Neural crest cell (in vitro differentiated cells): Measurements from ENCODE around the gene JADE2. TPM values are rescaled to one million over a fixed set of nuclear protein-coding genes. Genes with fewer than 3 reads are reported as not detected.

Experiments
- DNase-seq: peaks from one replicate; pipeline ENCODE4 v3.0.0; 2021; ENCODE audit warnings: low read depth, mixed read lengths, low spot score
- H3K27ac Mint-ChIP-seq: one replicate; pipeline ENCODE4 v1.8.0; 2021; ENCODE audit warnings: mild to moderate bottlenecking, mixed read lengths; ENCODE audit not compliant: unreplicated experiment
- H3K27me3 Mint-ChIP-seq: 2 replicates; pipeline ENCODE4 v1.8.0; 2021; ENCODE audit warnings: low read depth, mild to moderate bottlenecking, mixed read lengths
- H3K36me3 Mint-ChIP-seq: 2 replicates; pipeline ENCODE4 v1.8.0; 2021; ENCODE audit warnings: low read depth, mild to moderate bottlenecking, mixed read lengths
- H3K4me1 Mint-ChIP-seq: 2 replicates; pipeline ENCODE4 v1.8.0; 2021; ENCODE audit warnings: mixed read lengths
- H3K4me3 Mint-ChIP-seq: one replicate; pipeline ENCODE4 v1.8.0; 2021; ENCODE audit warnings: mild to moderate bottlenecking, mixed read lengths
- H3K9me3 Mint-ChIP-seq: 2 replicates; pipeline ENCODE4 v1.8.0; 2021; ENCODE audit warnings: mixed read lengths
- CTCF ChIP-seq: fragments of 200-600 bp; sonication (generic); conservative IDR thresholded peaks from 2 replicates; pipeline ENCODE4 v1.5.0; 2021; ENCODE audit warnings: antibody characterized with exemption, mild to moderate bottlenecking
- total RNA-seq: library from RNA; stranded (reverse); gene quantifications from 2 replicates; pipeline ENCODE4 v1.2.1, GENCODE V29; 2021

Gene JADE2
- total RNA-seq, 1 donor from 2014 or later, result 2.1 TPM

- no peaks in the 10 kb centered on the region for H3K27me3 Mint-ChIP-seq
- no peak overlapping the region for H3K27ac Mint-ChIP-seq
- H3K9me3 Mint-ChIP-seq, result no peaks in the 10 kb centered on the region
- no peak overlapping the region for H3K4me3 Mint-ChIP-seq
- H3K4me1 Mint-ChIP-seq, result peaks cover 19% of the 10 kb centered on the region
- no peaks in the 10 kb centered on the region for H3K36me3 Mint-ChIP-seq
- no peak for DNase-seq
- no peak for TF ChIP-seq CTCF
Observed at GRCh38 chr5:134533115-134533815, 7.8 kb downstream of the JADE2 start.

GRCh38 chr5:134534058-134534725 is 8.7 kb downstream of the JADE2 start:
- no peak for TF ChIP-seq CTCF
- Mint-ChIP-seq H3K27ac (no peak overlapping the region), H3K9me3 (no peaks in the 10 kb centered on the region), H3K27me3 (no peaks in the 10 kb centered on the region), H3K4me1 (peaks cover 15% of the 10 kb centered on the region), H3K4me3 (no peak overlapping the region), H3K36me3 (no peaks in the 10 kb centered on the region)
- DNase-seq, result no peak

- Mint-ChIP-seq H3K27ac (no peak overlapping the region), H3K27me3 (no peaks in the 10 kb centered on the region), H3K4me3 (no peak overlapping the region), H3K9me3 (no peaks in the 10 kb centered on the region), H3K4me1 (peaks cover 14% of the 10 kb centered on the region), H3K36me3 (no peaks in the 10 kb centered on the region)
- no peak for DNase-seq
- TF ChIP-seq CTCF, result no peak
Observed at GRCh38 chr5:134534726-134535110, 9.2 kb downstream of the JADE2 start.

- Mint-ChIP-seq H3K9me3 (no peaks in the 10 kb centered on the region), H3K4me3 (no peak overlapping the region), H3K27ac (no peak overlapping the region), H3K27me3 (no peaks in the 10 kb centered on the region), H3K4me1 (no peaks in the 10 kb centered on the region), H3K36me3 (no peaks in the 10 kb centered on the region)
- TF ChIP-seq CTCF, result no peak
- DNase-seq, result no peak
Observed at GRCh38 chr5:134536876-134537275, 11.4 kb downstream of the JADE2 start.

GRCh38 chr5:134537297-134537696 is 11.8 kb downstream of the JADE2 start:
- Mint-ChIP-seq H3K27me3 (no peaks in the 10 kb centered on the region), H3K9me3 (no peaks in the 10 kb centered on the region)

More at GRCh38 chr5:134537297-134537696, 11.8 kb downstream of the JADE2 start:
- no peak for TF ChIP-seq CTCF
- Mint-ChIP-seq H3K4me1 (no peaks in the 10 kb centered on the region), H3K36me3 (no peaks in the 10 kb centered on the region), H3K4me3 (no peak overlapping the region), H3K27ac (no peak overlapping the region)
- DNase-seq, result no peak
